H9 (cell line): ENCODE results near the gene DEPDC5. TPM values are rescaled to one million over a fixed set of nuclear protein-coding genes. Genes with fewer than 3 reads are reported as not detected.

Experiments used
- DNase-seq: peaks from one replicate; pipeline ENCODE4 v3.0.0-alpha.2; 2017
- H2AFZ ChIP-seq: one replicate; pipeline ENCODE4 v1.6.1; 2013; ENCODE audit warnings: mild to moderate bottlenecking, low read length, control low read depth, moderate library complexity
- H2AK5ac ChIP-seq: 2 replicates; pipeline ENCODE4 v1.6.1; 2013; ENCODE audit warnings: low read length, control low read depth, mixed read lengths; ENCODE audit not compliant: insufficient read length
- H2BK120ac ChIP-seq: one replicate; pipeline ENCODE4 v1.6.1; 2013; ENCODE audit warnings: low read depth, mild to moderate bottlenecking, low read length, control low read depth, inconsistent platforms; ENCODE audit not compliant: poor library complexity, severe bottlenecking
- H2BK12ac ChIP-seq: 2 replicates; pipeline ENCODE4 v1.6.1; 2013; ENCODE audit warnings: low read length, control low read depth, mixed read lengths, low read depth; ENCODE audit not compliant: insufficient read length
- H2BK15ac ChIP-seq: 2 replicates; pipeline ENCODE4 v1.6.1; 2013; ENCODE audit warnings: low read depth, low read length, control low read depth
- H2BK20ac ChIP-seq: one replicate; pipeline ENCODE4 v1.6.1; 2013; ENCODE audit warnings: low read depth, mild to moderate bottlenecking, low read length, control low read depth, inconsistent platforms; ENCODE audit not compliant: poor library complexity, severe bottlenecking
- H2BK5ac ChIP-seq: 2 replicates; pipeline ENCODE4 v1.6.1; 2013; ENCODE audit warnings: low read length, control low read depth, mixed read lengths; ENCODE audit not compliant: insufficient read length
- H3K14ac ChIP-seq: 2 replicates; pipeline ENCODE4 v1.6.1; 2013; ENCODE audit warnings: low read length, control low read depth; ENCODE audit not compliant: insufficient read depth
- H3K18ac ChIP-seq: 2 replicates; pipeline ENCODE4 v1.6.1; 2013; ENCODE audit warnings: low read depth, mild to moderate bottlenecking, mixed read lengths, low read length, control low read depth; ENCODE audit not compliant: insufficient read length
- H3K23ac ChIP-seq: 2 replicates; pipeline ENCODE4 v1.6.1; 2013; ENCODE audit warnings: low read length, control low read depth, mixed read lengths, low read depth; ENCODE audit not compliant: insufficient read length
- H3K23me2 ChIP-seq: 2 replicates; pipeline ENCODE4 v1.6.1; 2013; ENCODE audit warnings: low read depth, mild to moderate bottlenecking, mixed read lengths, low read length, control low read depth; ENCODE audit not compliant: insufficient read length, poor library complexity, severe bottlenecking
- H3K27ac ChIP-seq: 2 replicates; pipeline ENCODE4 v1.5.1; 2013; ENCODE audit warnings: low read length, control low read depth, mixed read lengths, low read depth; ENCODE audit not compliant: insufficient read length
- H3K27me3 ChIP-seq: 2 replicates; pipeline ENCODE4 v1.6.1; 2013; ENCODE audit warnings: low read length, control low read depth, inconsistent platforms; ENCODE audit not compliant: insufficient read depth
- H3K4ac ChIP-seq: 2 replicates; pipeline ENCODE4 v1.6.1; 2013; ENCODE audit warnings: low read depth, mild to moderate bottlenecking, control low read depth, inconsistent platforms, low read length, moderate library complexity
- H3K4me1 ChIP-seq: 2 replicates; pipeline ENCODE4 v1.6.1; 2013; ENCODE audit warnings: low read length, control low read depth, inconsistent platforms; ENCODE audit not compliant: insufficient read depth
- H3K4me2 ChIP-seq: 2 replicates; pipeline ENCODE4 v1.6.1; 2013; ENCODE audit warnings: low read length, control low read depth, mixed read lengths; ENCODE audit not compliant: insufficient read length, insufficient read depth
- H3K56ac ChIP-seq: 2 replicates; pipeline ENCODE4 v1.6.1; 2013; ENCODE audit warnings: low read depth, mild to moderate bottlenecking, mixed read lengths, low read length, control low read depth; ENCODE audit not compliant: insufficient read length
- H3K79me1 ChIP-seq: 2 replicates; pipeline ENCODE4 v1.6.1; 2013; ENCODE audit warnings: low read depth, mild to moderate bottlenecking, moderate library complexity, low read length, control low read depth, inconsistent platforms; ENCODE audit not compliant: insufficient read depth, poor library complexity, severe bottlenecking
- H3K79me2 ChIP-seq: 2 replicates; pipeline ENCODE4 v1.6.1; 2013; ENCODE audit warnings: low read length, control low read depth, inconsistent platforms; ENCODE audit not compliant: insufficient read depth
- H3K9ac ChIP-seq: 2 replicates; pipeline ENCODE4 v1.6.1; 2013; ENCODE audit warnings: low read length, control low read depth, mixed read lengths; ENCODE audit not compliant: insufficient read length; ENCODE audit errors: extremely low read depth
- H3K9me3 ChIP-seq: one replicate; pipeline ENCODE4 v1.6.1; 2013; ENCODE audit warnings: low read depth, low read length, inconsistent platforms; ENCODE audit not compliant: control insufficient read depth
- H3T11ph ChIP-seq: one replicate; pipeline ENCODE4 v1.6.1; 2013; ENCODE audit warnings: mild to moderate bottlenecking, low read length, control low read depth, inconsistent platforms
- H4K20me1 ChIP-seq: one replicate; pipeline ENCODE4 v1.6.1; 2013; ENCODE audit not compliant: control insufficient read depth, insufficient read length, insufficient read depth
- H4K5ac ChIP-seq: 2 replicates; pipeline ENCODE4 v1.6.1; 2013; ENCODE audit warnings: low read depth, mild to moderate bottlenecking, mixed read lengths, low read length, control low read depth; ENCODE audit not compliant: insufficient read length
- H4K8ac ChIP-seq: replicated peaks from 2 replicates; pipeline ENCODE4 v1.6.1; 2013; ENCODE audit warnings: low read length, control low read depth, mixed read lengths, low read depth; ENCODE audit not compliant: insufficient read length
- H4K91ac ChIP-seq: 2 replicates; pipeline ENCODE4 v1.6.1; 2013; ENCODE audit warnings: low read depth, mild to moderate bottlenecking, moderate library complexity, mixed read lengths, low read length, control low read depth; ENCODE audit not compliant: insufficient read length
- H3K27ac Mint-ChIP-seq, 3 experiments: 2 replicates in 2 of 3; 3 replicates in 1 of 3; pipeline ENCODE4 v1.8.0; 2020 to 2021; ENCODE audit warnings: mixed read lengths in 3 of 3, mild to moderate bottlenecking in 1 of 3, moderate library complexity in 1 of 3
- H3K27me3 Mint-ChIP-seq: 2 replicates; pipeline ENCODE4 v1.8.0; 2021; ENCODE audit warnings: low read depth, mild to moderate bottlenecking, moderate library complexity, mixed read lengths
- H3K36me3 Mint-ChIP-seq, 3 experiments: 2 replicates in 2 of 3; 3 replicates in 1 of 3; pipeline ENCODE4 v1.8.0; 2020 to 2021; ENCODE audit warnings: low read depth in 3 of 3, mixed read lengths in 3 of 3; ENCODE audit not compliant: insufficient read depth in 1 of 3
- H3K4me1 Mint-ChIP-seq, 2 experiments: 2 replicates each; pipeline ENCODE4 v1.8.0; 2020; ENCODE audit warnings: mixed read lengths in 2 of 2
- H3K4me3 Mint-ChIP-seq, 2 experiments: 2 replicates in 1 of 2; 3 replicates in 1 of 2; pipeline ENCODE4 v1.8.0; 2020 to 2021; ENCODE audit warnings: mild to moderate bottlenecking in 2 of 2, mixed read lengths in 2 of 2, moderate library complexity in 1 of 2
- H3K9me3 Mint-ChIP-seq, 2 experiments: 2 replicates in 1 of 2; 3 replicates in 1 of 2; pipeline ENCODE4 v1.8.0; 2020; ENCODE audit warnings: mild to moderate bottlenecking in 2 of 2, mixed read lengths in 2 of 2, moderate library complexity in 1 of 2
- CTCF ChIP-seq: fragments of 200-600 bp; sonication (generic); conservative IDR thresholded peaks from 3 replicates; pipeline ENCODE4 v1.8.0; 2021; ENCODE audit warnings: antibody characterized with exemption, mild to moderate bottlenecking
- WGBS: extraction: QIAGEN DNeasy Blood & Tissue Kit; methylation state at CpG from one replicate; pipeline ENCODE4 v1.1.7; 2013; ENCODE audit warnings: missing lambda C conversion rate, low lambda C conversion rate, mixed read lengths; ENCODE audit not compliant: insufficient read length; ENCODE audit errors: extremely low coverage; 5-methylcytosine and 5-hydroxymethylcytosine counted together
- total RNA-seq: library from RNA; stranded (reverse); gene quantifications from 2 replicates; pipeline ENCODE4 v1.2.1, GENCODE V29; 2021

Gene DEPDC5
- total RNA-seq, 1 experiment from 2014 or later = 29.2 TPM

GRCh38 chr22:31728857-31729256 lies 25.0 kb upstream of the DEPDC5 start:
- Histone ChIP-seq H2AK5ac (no peak overlapping the region), H2BK15ac (no peak overlapping the region), H4K5ac (no peak overlapping the region), H4K20me1 (no peaks in the 10 kb centered on the region), H3K18ac (no peak overlapping the region), H3K14ac (no peak overlapping the region), H3K27ac (no peak overlapping the region), H3K4me1 (no peaks in the 10 kb centered on the region), H2BK20ac (no peak overlapping the region), H3K4me2 (no peak overlapping the region), H3K23ac (no peak overlapping the region), H3T11ph (no peak overlapping the region), H3K9me3 (no peaks in the 10 kb centered on the region), H2BK120ac (no peak overlapping the region), H3K56ac (no peak overlapping the region), H2BK12ac (no peak overlapping the region), H3K79me2 (peaks cover 4% of the 10 kb centered on the region; the same call in 1 of the 2 replicates), H3K23me2 (no peaks in the 10 kb centered on the region), H3K79me1 (peaks cover 12% of the 10 kb centered on the region), H3K27me3 (no peaks in the 10 kb centered on the region), H4K91ac (no peak overlapping the region), H3K9ac (no peak overlapping the region), H2AFZ (no peak overlapping the region), H3K4ac (no peak overlapping the region), H2BK5ac (no peak overlapping the region), H4K8ac (no peak overlapping the region)
- Mint-ChIP-seq H3K27ac (no peak overlapping the region; a peak in 1 of 7 replicates), H3K36me3 (peaks cover 20 to 46% (median 36%) of the 10 kb centered on the region in 3 experiments), H3K27me3 (no peaks in the 10 kb centered on the region; the same call in 1 of the 2 replicates), H3K4me3 (no peak overlapping the region), H3K4me1 (peaks cover 6 to 9% of the 10 kb centered on the region in 2 experiments; a peak in 3 of 4 replicates), H3K9me3 (peaks cover 2 to 3% of the 10 kb centered on the region in 2 experiments; a peak in 2 of 5 replicates)
- DNase-seq = no peak
- no CpG with 5 or more reads among the region's 4 CpGs for WGBS
- no peak for TF ChIP-seq CTCF
